Subcutaneous abdominal adipose tissue (tissue), 5 donors: ENCODE results near the gene GPR137B.
"Not testable (repeated sequence)": the region's sequence is repeated elsewhere in the genome, so short reads cannot be mapped to it uniquely, and the experiment has no call there.

Experiments
- H3K27ac ChIP-seq: one replicate; pipeline ENCODE4 v1.7.0; 2013; ENCODE audit warnings: low read depth, mild to moderate bottlenecking, inconsistent platforms, low read length, moderate library complexity
- H3K27me3 ChIP-seq, 5 donors: one replicate each; pipeline ENCODE4 v1.7.0; 2013; ENCODE audit warnings: low read length in 5 of 5, inconsistent platforms in 1 of 5; ENCODE audit not compliant: control insufficient read depth in 5 of 5, insufficient read depth in 4 of 5
- H3K36me3 ChIP-seq, 5 donors: one replicate each; pipeline ENCODE4 v1.7.0; 2013; ENCODE audit warnings: low read length in 5 of 5; ENCODE audit not compliant: control insufficient read depth in 5 of 5, insufficient read depth in 5 of 5
- H3K4me1 ChIP-seq, 5 donors: one replicate each; pipeline ENCODE4 v1.7.0; 2013; ENCODE audit warnings: low read length in 5 of 5, mild to moderate bottlenecking in 3 of 5, moderate library complexity in 1 of 5; ENCODE audit not compliant: control insufficient read depth in 5 of 5, insufficient read depth in 5 of 5
- H3K4me3 ChIP-seq, 5 donors: one replicate each; pipeline ENCODE4 v1.7.0; 2013; ENCODE audit warnings: low read length in 5 of 5, low read depth in 1 of 5
- H3K9ac ChIP-seq, 5 donors: one replicate each; pipeline ENCODE4 v1.7.0; 2013; ENCODE audit warnings: low read length in 5 of 5, mild to moderate bottlenecking in 4 of 5, moderate library complexity in 3 of 5
- H3K9me3 ChIP-seq, 5 donors: one replicate each; pipeline ENCODE4 v1.7.0; 2013; ENCODE audit warnings: low read length in 5 of 5; ENCODE audit not compliant: control insufficient read depth in 5 of 5
- donor health status: healthy.
- donor health status: healthy.
- donor health status: healthy.
- donor health status: healthy.
- donor health status: healthy.

The GPR137B gene

DNA sequence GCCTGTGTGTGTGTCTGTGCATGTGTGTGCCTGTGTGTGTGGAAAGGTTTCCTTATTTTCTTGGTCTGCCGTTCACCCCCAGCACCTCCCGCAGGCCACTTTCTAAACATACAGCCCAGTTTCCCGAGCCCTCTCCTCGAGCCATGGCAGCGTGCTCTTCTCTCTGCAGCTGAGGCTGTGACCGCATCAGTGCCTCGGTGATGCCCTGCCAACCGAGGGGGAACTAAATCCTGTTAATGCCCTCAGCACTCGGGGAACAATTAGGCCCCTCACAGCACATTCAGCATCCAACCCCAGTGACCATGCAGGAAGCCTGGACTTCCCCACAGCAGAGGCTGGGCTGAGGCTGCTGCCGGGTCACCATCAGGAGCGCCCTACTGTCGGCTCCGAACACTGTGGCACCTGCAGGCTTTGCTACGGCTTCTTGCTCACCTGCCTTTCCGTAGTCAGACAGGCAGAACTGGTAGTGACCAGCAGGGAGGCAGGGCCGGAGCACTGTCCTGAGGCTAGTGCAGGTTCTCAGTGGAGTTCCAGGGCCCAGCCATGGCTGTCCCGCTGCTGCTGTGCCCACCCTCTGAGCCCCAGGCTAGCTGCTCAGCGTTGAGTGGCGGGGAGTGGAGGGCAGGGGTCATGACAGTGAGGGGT, 8.1 kb downstream of the GPR137B start:
- Histone ChIP-seq H3K9ac (no peak overlapping the region), H3K27me3 (no peaks in the 10 kb centered on the region), H3K36me3 (peaks cover 0 to 4% (median 0%) of the 10 kb centered on the region in 5 donors), H3K9me3 (no peaks in the 10 kb centered on the region), H3K4me3 (no peak overlapping the region), H3K4me1 (peaks cover 0 to 39% (median 5%) of the 10 kb centered on the region in 5 donors), H3K27ac (no peak overlapping the region)

DNA sequence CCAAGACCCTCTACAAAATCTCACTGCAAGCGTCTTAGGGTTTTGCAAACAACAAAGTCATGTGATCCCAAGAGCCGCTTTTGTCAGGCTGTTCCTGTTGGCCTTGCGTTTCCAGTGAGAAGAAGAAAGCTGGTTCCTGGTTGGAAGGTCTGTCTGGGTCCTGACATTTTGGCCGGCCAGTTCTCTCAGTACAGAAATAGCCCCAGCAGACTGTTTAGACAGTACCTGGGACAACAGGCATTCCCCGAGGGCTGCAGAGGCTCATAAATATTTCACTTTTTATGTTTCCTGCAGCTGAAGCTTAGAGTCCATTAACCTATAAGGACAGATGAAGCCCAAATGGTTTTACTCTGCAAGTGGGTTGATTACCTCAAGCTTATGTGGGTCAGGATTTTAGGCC, 8.6 kb downstream of the GPR137B start:
- peaks cover 0 to 39% (median 5%) of the 10 kb centered on the region in 5 donors for H3K4me1 ChIP-seq
- H3K9me3 ChIP-seq = no peaks in the 10 kb centered on the region
- H3K9ac ChIP-seq = no peak overlapping the region
- peaks cover 0 to 4% (median 0%) of the 10 kb centered on the region in 5 donors for H3K36me3 ChIP-seq
- no peak overlapping the region for H3K4me3 ChIP-seq
- no peaks in the 10 kb centered on the region for H3K27me3 ChIP-seq
- no peak overlapping the region for H3K27ac ChIP-seq

DNA sequence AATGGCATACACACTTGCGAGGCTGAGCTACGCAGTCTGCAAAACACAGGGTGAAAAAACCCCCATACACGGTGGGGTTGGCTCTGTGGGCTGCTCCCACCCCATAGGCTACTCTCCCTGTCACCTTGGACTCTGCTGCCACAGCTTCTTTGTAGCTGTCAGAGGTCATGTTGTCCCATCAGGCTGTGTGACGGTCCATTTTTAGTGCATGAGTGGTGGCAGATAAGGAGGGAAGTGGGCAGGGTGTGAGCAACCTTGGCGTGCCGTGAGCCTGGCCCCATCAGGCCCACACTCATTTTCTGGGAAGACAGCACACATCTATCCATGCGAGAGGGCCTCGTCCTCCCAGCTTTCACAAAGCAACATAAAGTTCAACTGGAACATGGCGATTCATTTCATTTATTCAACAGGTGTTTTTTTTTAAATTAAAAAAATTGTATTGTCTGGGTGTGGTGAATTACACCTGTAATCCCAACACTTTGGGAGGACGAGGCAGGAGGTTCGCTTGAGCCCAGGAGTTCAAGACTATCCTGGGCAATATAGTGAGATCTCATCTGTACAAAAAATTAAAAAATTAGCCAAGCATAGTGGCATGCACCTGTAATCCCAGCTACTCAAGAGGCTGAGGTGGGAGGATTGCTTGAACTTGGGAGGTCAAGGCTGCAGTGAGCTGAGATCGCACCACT, 9.5 kb downstream of the GPR137B start:
- H3K4me1 ChIP-seq = peaks cover 0 to 33% (median 5%) of the 10 kb centered on the region in 5 donors
- H3K9ac ChIP-seq = no peak overlapping the region
- no peaks in the 10 kb centered on the region for H3K36me3 ChIP-seq
- no peak overlapping the region for H3K4me3 ChIP-seq
- H3K27ac ChIP-seq = no peak overlapping the region
- no peaks in the 10 kb centered on the region for H3K9me3 ChIP-seq
- H3K27me3 ChIP-seq = no peaks in the 10 kb centered on the region

DNA sequence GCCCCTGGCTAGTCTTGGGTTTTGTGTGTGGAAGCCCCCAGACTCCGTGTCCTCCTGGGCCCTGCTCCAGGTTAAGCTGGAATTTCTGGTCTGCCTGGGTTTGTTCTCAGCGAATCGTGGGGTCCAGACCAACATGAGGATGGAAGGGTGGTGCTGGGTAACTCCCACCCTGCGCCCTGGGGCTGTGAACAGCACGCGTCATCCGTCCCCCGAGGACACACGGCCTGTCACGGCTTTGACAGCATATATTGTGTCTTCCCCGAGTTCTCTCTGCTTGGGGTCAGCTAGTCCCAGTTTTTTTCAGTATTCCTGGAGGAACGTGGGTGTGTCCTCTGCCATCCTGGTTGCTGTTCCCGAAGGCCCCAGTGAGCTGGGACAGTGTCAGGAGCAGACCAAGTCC, 11.8 kb downstream of the GPR137B start:
- no peaks in the 10 kb centered on the region for H3K9me3 ChIP-seq
- H3K9ac ChIP-seq = no peak overlapping the region
- H3K4me3 ChIP-seq = no peak overlapping the region
- no peaks in the 10 kb centered on the region for H3K27me3 ChIP-seq
- no peak overlapping the region for H3K27ac ChIP-seq
- H3K36me3 ChIP-seq = no peaks in the 10 kb centered on the region
- H3K4me1 ChIP-seq = peaks cover 0 to 17% (median 4%) of the 10 kb centered on the region in 5 donors

DNA sequence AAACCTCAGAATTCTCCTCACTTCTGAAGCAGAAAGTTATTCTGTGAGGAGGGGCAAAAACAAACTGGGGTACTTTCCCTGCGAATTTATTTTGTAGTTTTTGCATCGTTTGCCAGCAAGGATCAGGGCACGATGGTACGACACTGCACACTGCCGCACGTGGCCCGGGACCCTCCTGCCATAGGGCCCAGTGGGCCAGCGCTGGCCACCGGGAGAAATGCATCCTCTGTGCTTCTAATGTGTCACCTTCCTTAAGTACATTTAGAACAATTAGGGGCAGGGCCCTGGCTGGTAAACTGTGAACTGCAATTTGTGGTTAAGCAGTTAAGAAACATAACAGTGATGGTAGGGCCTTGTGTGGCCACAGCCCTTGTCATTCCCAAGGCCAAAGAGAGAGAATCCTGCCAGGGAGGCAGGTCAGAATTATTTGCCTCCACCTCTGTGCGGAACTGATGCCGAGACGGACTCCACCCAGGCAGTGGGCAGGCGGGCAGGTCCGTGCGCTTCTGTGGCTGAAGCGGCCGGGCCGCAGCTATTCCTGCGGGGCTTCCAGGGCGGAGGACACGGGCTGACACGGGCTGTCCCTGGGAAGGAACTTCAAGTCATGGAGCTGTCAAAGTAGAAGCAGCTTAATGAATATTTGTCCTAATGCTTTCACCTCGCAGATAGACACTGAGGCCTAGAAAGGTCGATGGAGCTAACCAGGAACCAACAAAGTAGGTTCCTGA, 12.5 kb downstream of the GPR137B start:
- Histone ChIP-seq H3K27me3 (no peaks in the 10 kb centered on the region), H3K4me1 (peaks cover 0 to 10% (median under 1%) of the 10 kb centered on the region in 5 donors), H3K9ac (no peak overlapping the region), H3K4me3 (no peak overlapping the region), H3K36me3 (no peaks in the 10 kb centered on the region), H3K9me3 (no peaks in the 10 kb centered on the region), H3K27ac (no peak overlapping the region)

DNA sequence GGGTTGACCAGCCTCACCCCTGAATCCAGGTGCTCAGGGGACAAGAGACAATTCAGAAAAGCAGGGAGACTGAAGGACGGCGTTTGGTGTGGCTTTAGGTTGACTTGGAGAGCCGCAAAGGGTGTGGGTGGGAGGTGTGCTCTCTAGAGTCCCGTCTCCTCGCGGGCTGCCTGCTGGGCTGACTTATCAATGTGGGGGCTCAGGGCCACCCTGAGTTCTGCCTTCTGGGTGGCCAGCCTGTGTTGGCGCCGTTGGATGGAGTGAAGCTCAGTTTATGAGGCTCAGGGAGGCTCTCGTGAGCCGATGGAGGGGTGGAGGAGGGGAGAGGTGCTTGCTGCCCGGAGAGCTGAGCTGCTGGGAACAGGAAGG, 13.0 kb downstream of the GPR137B start:
- Histone ChIP-seq H3K4me1 (peaks cover 0 to 10% (median 0%) of the 10 kb centered on the region in 5 donors), H3K9ac (no peak overlapping the region), H3K36me3 (no peaks in the 10 kb centered on the region), H3K27ac (no peak overlapping the region), H3K4me3 (no peak overlapping the region), H3K27me3 (no peaks in the 10 kb centered on the region), H3K9me3 (peaks cover 0 to 1% (median 0%) of the 10 kb centered on the region in 5 donors)

DNA sequence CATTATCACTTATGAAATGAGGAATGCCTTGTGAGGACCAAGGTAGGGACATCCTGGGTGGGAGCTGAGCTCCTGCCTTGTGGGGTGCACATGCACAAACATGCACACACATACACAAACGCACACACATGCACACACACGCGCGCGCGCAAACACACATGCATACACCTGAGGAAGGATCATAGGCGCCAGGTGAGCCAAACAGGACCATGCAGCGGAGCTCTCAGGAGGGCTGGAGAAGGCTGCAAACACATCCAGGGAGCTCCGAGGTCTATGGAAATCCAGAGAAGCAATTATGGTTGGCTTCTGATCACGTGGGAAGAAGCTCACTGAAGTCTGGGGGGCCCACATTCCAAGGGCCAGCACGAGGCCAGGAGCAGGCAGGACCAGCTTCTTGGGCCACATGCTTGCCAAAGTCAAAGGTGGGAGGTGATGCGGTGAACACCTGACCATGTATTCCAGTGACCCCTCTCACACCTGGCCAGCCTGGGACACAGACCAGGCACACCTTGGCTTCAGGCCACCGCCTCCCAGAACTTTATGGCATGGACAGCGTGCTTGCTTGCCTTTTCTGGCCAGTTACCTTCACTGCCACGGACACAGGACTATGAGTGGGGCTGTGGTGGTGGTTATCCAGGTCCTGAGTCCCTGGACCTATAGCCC, 13.6 kb downstream of the GPR137B start:
- H3K4me1 ChIP-seq = peaks cover 0 to 5% (median 0%) of the 10 kb centered on the region in 5 donors
- no peak overlapping the region for H3K27ac ChIP-seq
- H3K9me3 ChIP-seq = peaks cover 0 to 7% (median 3%) of the 10 kb centered on the region in 5 donors
- H3K9ac ChIP-seq = no peak overlapping the region
- H3K27me3 ChIP-seq = no peaks in the 10 kb centered on the region
- H3K4me3 ChIP-seq = no peak overlapping the region
- peaks cover 0 to 2% (median 0%) of the 10 kb centered on the region in 5 donors for H3K36me3 ChIP-seq

DNA sequence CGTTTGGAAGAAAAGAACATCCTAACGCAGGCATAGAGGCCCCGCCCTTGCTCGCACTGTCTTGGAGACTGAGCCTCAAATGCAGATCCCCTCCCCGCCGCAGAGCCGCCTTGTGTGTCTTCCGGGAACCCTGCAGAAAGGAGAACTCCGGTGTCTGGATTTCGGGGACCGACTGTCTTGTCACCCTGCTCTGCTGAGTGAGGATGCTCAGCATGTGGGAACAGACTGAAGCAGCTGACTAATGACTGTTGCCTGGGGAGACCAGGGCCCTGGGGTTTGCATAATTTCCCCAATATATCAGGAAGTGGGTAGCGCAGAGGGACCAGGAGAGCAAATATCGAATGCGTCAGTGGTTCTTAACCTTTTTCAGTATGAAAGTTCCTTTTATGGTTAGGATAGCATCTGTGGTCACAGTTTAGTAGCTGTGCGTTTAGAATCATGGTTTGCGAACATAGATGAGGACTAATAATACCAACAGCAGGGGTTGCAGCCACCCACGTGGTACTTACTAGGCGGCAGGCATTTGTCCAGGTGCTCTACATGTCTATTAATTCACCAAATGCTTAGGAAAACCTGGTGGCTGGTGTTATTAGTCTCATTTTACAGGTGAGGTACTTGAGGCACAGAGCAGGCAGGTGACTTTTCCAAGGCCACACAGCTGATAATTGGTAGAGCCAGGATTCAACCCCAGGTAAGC, 14.3 kb downstream of the GPR137B start:
- H3K27me3 ChIP-seq = no peaks in the 10 kb centered on the region
- no peak overlapping the region for H3K27ac ChIP-seq
- peaks cover 0 to 4% (median 0%) of the 10 kb centered on the region in 5 donors for H3K36me3 ChIP-seq
- H3K9me3 ChIP-seq = peaks cover 0 to 13% (median 8%) of the 10 kb centered on the region in 5 donors
- no peak overlapping the region for H3K4me3 ChIP-seq
- peaks cover 0 to 5% (median 0%) of the 10 kb centered on the region in 5 donors for H3K4me1 ChIP-seq
- H3K9ac ChIP-seq = no peak overlapping the region

GRCh38 chr1:236158072-236158471, 15.7 kb downstream of the GPR137B start:
- H3K9ac ChIP-seq, H3K27ac ChIP-seq, H3K4me1 ChIP-seq, H3K36me3 ChIP-seq, H3K27me3 ChIP-seq, H3K4me3 ChIP-seq: not testable (repeated sequence)
- H3K9me3 ChIP-seq = peaks cover 3 to 22% (median 15%) of the 10 kb centered on the region in 5 donors
